Pulmonary artery endothelial cell (primary cell): ENCODE data around the gene FERMT1. TPM values are rescaled to one million over a fixed set of nuclear protein-coding genes. Genes with fewer than 3 reads are reported as not detected.
"Not testable (repeated sequence)": the region's sequence is repeated elsewhere in the genome, so short reads cannot be mapped to it uniquely, and the experiment has no call there.

Experiments used
- DNase-seq: peaks from one replicate; pipeline ENCODE4 v3.0.0-alpha.2; 2011; ENCODE audit warnings: low read depth, low spot score
- total RNA-seq: library from RNA; depleted of rRNA; stranded (reverse); fragments of >200 nt; gene quantifications from 2 replicates; pipeline ENCODE4 v1.2.3, GENCODE V29; 2014

Gene FERMT1
- total RNA-seq, 1 donor from 2014 or later = 1.1 TPM

DNA sequence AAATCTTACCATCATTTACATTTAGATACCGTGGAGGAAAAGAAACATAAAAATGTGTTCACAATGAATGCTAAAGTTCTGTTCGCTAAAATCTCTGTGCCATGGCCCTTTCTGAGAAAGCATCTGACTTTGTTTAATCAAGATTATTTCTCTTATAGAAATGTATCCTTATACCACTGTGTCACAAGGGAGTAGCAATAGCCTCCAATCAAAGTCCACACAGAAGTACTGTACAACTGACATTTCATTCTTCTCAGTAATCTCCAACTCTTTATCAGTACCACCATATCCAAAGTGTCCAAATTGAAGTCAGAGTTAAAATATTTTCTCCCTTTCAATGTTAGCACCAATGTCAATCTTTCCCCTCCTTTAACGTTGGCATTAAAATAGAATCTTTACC is 6.1 kb downstream of the FERMT1 start:
- no peak for DNase-seq

DNA sequence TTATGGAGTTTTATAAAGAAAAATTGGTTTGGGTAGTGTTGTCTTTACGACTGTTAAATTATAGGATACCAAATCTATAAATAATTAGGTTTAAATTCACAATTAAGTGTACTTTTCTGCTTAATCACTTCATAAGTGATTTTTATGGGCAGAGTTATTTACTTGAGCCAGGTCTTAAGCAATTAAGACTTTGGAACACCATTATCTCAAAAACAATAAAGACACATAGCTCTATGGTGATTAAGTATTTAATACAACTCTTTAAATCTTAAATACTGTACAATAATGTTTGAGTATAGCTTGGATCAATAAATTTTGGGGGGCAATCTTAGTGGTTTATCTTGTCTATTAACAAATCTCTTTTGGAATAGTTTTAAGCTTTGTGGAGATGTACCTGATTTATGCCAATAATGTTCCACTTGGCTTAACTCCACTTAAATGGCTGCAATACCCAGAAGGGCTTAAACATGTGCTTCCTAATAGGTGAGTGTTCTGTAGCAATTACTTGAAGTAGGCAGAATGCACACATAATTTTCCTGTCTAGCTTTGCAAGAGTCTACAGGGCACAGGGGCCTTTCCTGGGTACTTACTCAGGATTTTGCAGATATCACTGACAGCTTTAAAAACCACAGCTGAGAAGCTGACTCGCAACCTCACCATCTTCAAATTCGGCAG is 7.5 kb downstream of the FERMT1 start:
- no peak for DNase-seq

DNA sequence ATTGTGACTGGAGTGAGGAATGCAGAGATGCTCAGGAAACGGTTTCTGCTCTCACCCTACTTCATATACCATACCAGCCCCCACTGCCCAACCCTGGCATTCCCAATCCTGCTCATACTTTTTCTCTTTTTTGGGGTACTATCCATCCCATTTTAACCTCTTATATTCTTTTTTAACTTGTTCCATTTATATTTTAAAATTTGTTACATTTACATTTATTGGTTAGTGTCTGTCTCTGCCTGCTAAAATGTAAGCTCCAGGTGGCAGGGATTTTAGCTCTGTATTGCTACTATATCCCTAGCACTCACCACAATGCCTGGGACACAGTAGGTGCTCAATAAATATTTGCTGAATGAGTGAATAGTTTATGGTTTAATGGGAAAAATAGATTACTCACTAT is 8.1 kb downstream of the FERMT1 start:
- DNase-seq = no peak

GRCh38 chr20:6113951-6114350 is 8.9 kb downstream of the FERMT1 start:
- no peak for DNase-seq

DNA sequence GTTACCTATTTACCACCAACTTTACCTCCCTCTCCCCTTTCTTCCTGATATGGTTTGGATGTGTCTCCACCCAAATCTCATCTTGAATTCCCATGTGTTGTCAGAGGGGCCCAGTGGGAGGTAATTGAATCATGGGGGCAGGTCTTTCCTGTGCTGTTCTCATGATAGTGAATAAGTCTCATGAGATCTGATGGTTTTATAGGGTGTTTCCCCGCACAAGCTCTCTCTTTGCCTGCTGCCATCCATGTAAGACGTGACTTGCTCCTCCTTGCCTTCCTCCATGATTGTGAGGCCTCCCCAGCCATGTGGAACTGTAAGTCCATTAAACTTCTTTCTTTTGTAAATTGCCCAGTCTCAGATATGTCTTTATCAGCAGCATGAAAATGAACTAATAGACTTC is 9.9 kb downstream of the FERMT1 start:
- not testable (repeated sequence) for DNase-seq

DNA sequence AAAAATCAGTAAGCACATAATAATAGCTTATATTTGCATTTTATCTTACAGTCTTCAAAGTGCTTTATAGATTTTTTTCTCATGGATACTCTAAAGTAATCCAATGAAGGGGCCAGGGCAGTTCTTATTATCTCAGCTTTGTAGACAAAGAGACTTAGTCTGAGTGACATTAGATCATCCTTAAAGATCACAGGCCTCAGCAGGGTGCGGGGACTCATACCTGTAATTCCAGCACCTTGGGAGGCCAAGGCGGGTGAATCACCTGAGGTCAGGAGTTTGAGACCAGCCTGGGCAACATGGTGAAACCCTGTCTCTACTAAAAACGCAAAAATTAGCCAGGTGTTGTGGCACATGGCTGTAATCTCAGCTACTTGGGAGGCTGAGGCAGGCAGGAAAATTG is 14.5 kb downstream of the FERMT1 start:
- DNase-seq = no peak

DNA sequence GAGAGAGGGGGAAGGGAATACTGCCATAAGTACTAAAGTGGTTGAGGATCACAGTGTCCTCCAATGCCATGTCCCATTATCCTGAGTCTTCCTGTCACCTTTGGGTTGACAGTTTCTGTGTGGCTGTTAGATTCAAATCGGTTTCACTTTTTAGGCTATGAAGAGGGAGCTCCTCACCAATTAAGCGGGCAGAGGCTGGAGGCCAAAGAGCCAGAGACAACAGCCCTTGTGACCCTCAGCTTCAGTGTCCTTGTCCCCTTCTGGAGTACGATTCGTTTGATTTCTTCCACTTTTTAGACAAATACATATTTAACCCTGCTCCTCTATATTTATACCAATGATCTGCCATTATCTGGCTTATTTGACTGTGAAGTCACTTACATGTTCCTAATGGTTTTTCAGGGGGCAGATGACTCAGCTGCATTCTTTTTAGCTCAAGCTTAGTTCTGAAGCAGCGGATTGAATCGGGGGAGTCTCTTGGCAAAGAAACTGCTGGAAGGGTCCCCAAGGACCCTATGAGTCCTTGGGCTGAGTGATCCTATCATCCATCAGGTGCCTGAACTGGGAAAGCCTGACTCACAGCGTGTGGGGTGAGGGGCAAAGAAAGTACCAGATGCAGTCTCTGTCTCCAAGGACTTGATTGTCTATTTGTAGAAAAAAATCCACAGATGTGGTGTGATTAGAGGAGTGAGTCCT is 18.2 kb downstream of the FERMT1 start:
- no peak for DNase-seq

DNA sequence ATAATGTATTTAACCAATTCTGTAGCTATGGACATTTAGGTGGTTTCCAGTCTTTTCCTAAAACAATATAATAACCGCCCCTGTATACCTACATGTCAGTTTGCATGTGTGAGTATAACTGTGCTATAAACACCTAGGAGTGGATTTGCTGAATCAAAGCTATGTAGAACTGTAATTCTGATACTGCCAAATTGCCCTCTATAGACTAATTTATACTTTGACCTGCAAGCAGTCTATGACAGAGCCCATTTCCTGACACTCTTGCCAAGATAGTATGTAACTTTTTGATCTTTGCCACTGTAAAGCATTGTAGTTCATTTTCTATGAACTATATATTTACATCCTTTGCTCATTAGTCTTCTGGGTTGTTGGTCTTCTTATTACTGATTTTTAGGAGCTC is 19.5 kb downstream of the FERMT1 start:
- DNase-seq = no peak

DNA sequence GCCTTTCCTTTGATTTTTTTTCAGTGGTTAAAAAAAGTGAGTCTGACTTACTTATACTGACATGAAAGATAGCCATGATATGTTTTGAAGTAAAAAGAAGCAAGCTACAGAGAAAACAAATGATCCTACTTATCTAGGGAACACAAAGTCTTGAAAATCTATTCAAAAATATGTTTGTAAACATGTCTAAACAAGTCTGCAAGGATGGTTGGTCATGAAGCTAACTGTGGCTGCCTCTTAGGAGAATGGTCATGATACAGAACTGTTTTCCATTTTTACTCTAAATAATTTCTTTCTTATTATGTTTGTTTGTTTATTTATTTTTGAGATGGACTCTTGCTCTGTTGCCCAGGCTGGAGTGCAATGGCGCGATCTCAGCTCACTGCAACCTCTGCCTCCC is 21.5 kb downstream of the FERMT1 start:
- DNase-seq = no peak

DNA sequence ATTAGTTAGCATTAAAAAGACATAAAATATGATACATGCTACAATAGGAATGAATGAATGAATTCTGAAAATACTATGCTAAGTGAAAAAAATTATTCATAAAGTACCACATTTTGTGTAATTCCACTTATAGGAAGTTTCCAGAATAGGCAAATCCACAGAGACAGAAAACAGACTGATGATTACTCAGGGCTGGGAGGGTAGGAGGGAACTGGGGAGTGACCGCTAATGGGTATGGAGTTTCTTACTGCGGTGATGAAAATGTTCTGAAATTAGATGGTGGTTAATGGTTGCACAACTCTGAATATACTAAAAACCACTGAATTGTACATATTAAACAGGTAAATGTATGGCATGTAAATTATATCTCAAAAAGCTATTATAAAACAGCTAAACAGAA is 22.6 kb downstream of the FERMT1 start:
- DNase-seq = no peak

DNA sequence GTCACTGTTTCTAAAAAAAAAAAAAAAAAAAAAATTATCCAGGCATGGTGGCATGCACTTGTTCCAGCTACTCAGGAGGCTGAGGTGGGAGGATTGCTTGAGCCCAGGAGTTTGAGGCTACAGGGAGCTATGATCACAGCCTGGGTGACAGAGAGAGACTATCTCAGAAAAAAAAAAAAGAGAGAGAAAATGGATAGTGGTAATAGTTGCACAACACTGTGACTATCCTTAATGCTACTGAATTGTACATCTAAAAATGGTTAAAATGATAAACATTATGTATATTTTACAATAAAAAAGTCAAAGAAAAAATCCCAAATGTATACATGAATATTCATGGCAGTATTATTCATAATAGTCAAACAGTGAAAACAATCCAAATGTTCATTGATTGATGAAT is 23.0 kb downstream of the FERMT1 start:
- DNase-seq = no peak

DNA sequence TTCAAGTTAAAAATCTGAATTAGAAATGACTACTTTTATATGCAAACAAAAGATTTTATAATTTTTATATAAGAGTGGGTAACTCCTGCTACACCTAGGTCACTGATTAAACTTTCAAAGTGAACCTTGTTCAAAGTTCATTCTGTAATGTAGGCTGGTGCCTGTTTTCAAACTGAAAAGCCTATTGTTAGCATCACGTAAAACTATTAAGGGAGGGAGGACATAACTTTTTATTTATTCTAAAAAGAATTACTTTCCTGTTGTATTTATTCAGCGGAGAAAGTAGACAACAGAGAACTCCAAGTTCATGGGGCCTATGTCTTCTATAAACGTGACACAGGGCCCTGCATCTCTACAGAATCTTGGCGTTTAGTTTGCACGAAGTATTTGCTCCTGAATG is 27.4 kb downstream of the FERMT1 start:
- no peak for DNase-seq

DNA sequence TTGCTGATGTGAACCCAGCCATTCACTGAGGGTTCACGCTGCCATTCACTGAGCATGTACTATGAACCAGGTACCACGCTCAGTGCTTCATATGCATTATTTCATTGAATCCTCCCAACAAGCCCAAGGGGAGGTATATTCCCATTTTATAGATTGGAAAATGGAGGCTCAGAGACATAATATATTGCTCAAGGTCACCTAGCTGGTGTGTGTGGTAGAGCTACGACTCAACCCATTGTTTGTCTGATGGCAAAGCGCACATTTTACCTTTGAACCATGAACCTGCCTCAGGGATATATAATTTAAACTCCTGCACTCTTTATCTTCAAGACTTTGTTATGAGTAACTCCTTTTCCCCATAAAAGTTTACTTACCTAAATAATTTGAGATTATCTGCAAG is 28.3 kb downstream of the FERMT1 start:
- no peak for DNase-seq

DNA sequence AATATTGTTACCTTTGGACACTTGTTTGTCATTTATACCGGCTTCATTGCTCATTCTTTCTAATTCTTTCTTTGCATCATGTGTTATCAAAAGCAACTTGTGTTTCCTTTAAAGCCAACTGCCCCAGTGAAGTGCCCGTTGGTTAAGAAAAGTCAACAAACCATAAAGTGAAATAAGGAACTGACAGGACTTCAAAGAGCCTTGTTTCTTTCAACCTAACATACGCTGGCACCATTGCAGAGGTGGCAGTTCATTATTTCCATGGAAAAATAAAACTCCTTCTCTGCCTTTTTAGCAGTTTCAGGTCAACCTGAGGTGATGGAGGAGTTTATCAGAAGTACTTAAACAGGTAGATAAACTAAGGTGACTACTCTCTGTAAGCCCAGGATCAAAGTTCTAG is 28.8 kb downstream of the FERMT1 start:
- DNase-seq = no peak

DNA sequence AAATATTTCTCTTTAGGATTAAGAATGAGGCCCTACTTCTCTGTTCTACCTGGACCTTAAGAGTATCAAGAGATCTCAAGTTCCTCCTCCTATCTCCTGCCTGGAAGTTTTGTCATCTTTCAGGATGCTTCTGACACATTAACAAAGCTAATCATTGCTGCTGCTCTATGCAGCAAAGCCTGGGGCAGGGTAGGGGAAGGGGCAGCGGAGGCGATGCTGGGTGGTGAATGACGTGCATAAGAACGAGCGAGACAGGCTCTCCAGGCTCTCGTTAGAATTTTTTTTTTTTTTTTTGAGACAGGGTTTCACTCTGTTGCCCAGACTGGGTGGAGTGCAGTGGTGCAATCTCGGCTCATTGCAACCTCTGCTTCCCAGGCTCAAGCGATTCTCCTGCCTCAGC is 31.2 kb downstream of the FERMT1 start:
- no peak for DNase-seq

DNA sequence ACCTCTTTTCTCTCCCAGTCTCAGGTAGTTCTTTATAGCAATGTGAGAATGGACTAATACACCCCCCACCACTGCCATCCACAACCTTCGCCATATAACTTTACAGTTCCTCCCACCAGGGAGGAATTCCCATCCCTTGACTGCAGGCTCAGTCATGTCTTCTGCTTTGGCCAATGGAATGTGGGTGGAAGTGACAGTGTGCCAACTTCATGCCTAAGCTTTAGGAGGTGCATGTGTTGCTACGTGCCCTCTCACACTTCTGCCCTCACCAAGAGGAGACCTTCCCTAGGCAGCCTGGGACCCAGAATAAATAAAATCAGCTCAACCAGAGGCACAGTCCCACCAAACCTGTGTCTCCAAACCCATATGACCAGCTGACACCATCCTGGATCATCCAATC is 36.0 kb downstream of the FERMT1 start:
- no peak for DNase-seq

GRCh38 chr20:6083926-6084325 is 38.9 kb downstream of the FERMT1 start:
- no peak for DNase-seq

DNA sequence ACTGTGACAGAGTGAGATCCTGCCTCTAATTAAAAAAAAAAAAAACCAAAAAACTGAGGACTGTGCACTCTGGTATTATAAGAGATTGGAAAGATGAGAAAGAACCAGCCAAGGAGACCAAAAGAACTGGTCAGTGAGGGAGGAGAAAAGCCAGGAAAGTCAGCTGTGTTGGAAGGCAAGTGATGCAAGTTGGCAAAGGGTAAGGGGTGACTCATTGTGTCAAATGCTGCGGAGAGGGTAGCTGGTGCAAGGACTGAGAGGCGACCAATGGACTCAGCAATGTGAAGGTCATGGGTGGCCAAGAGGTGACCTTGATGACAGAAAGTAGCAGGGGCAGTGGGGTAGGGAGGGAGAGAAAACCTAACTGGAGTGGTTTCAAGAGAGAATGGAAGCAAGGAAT is 41.6 kb downstream of the FERMT1 start:
- DNase-seq = no peak

- DNase-seq = no peak
Observed at GRCh38 chr20:6079016-6079415, 43.8 kb downstream of the FERMT1 start.

DNA sequence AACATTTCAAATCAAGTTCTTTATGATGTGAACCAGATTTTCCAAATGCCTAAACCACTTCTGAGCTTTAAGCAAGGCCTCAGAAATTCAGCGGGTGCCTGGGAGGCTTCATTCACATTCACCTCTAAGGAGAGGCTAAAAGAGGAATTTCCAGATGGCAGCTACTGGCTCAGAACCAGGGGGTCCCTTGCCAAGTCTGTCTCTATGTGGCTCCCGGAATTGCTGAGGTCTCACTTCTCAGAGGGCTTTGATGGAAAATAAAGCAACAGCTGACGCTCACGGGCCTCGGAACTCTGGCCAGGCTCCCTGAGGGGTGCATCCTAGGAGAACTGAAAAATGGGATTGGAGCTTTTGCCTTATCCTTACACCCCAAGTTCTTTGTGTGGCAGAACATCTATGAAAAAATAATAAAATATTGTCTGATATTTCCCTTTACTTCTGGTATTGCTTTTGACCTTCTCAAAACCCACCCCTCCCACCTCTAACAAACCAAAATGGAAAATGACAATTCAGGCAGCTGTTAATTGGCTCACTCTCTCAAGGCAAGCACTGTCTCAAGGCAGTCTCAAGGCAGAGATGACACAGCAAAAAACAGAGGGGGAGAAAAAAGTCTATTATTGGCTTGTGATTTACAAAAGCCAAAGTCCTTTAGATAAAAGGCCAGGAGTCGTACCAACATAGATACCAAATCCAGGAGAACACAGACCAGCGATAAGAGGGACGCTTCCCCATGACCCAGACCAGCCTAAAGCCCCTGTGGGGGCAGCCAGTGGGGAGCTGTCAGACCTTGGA is 47.2 kb downstream of the FERMT1 start:
- no peak for DNase-seq

GRCh38 chr20:6074784-6075183 is 48.0 kb downstream of the FERMT1 start:
- no peak for DNase-seq

DNA sequence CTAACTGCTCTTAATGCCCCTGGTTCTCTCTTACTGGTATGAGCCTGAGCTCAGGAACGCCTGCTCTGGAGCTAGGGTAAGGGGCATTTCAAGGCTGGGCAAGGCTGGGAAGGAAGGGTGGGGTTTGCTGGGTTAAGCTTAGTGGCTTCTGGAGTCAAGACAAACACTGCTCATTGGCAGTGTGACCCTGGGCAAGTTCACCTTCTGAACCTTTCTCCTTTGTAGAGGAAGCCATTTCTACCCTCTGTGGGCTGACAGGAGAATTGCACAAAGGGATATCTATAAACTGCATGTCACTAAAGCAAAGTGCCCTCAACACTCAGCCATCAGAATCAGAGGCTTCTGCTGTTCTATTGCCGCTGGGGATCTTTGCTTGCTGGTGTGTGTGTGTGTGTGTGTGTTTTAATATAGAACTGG is 48.7 kb downstream of the FERMT1 start:
- no peak for DNase-seq
